K562 (cell line): ENCODE data around the gene PPP1R15A.
"Not testable (repeated sequence)": the region's sequence is repeated elsewhere in the genome, so short reads cannot be mapped to it uniquely, and the experiment has no call there.

Experiments
- E2F1 ChIP-seq: sonication (generic); formaldehyde crosslinking; IDR thresholded peaks from 2 replicates; pipeline ENCODE4 v1.8.1; 2023; ENCODE audit warnings: mild to moderate bottlenecking, missing genetic modification reagents, moderate library complexity
- FOSL1 ChIP-seq: fragments of 200-800 bp; sonication (Bioruptor generic); conservative IDR thresholded peaks from 2 replicates; pipeline ENCODE4 v1.6.1; 2016; ENCODE audit warnings: missing genetic modification characterization, missing compliant biosample characterization
- JUNB ChIP-seq: fragments of 450-650 bp; formaldehyde crosslinking; conservative IDR thresholded peaks from 2 replicates; pipeline ENCODE4 v1.4.0; 2020; ENCODE audit warnings: mild to moderate bottlenecking

- TF ChIP-seq E2F1 (CRISPR knock-in tag); JUNB; FOSL1 (tag): not testable (repeated sequence)
These were observed 595 bp upstream of the PPP1R15A start for GRCh38 chr19:48871471-48872181.
